ENCODE results near the gene CHIC2. TPM values are rescaled to one million over a fixed set of nuclear protein-coding genes. Genes with fewer than 3 reads are reported as not detected.

CHIC2 gene
- total and polyA plus RNA-seq, 2 of the 8 experiments (the other 6 are each of a cell fraction or from before 2014, with no cell fraction given): 4.5 to 10.9 TPM

DNA sequence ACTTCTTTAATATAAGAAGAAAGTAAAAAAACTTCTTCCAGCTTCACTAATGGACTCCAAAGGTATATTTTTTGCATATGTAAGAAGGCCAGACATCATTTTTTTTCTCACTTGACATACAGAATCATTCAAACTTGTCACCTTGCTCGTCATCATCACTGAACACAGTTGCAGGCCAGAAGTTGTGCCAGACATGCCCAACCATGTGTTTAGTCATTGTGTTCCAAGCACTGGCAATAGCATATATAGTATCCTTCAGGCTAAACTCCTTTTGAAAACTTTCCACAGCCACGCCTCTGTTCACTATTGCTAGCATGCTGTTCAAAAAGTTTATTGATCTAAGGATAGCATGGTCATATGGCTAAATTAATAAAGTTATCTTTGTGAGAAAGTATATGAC lies 83.3 kb downstream of the CHIC2 start (continued):
- no peak for TF ChIP-seq EGR1 (IDR thresholded peaks at IDR 0.05; ENCODE audit: borderline replicate concordance, low read depth, low read length)

Data from H1 (cell line).